Neuronal stem cell (in vitro differentiated cells): ENCODE measurements around the gene ZNF654.
A peak's percentile ranks its signal among the peaks of the same experiment; 100 is the strongest.

Experiments used
- DNase-seq: peaks from one replicate; pipeline ENCODE4 v3.0.0-alpha.2; 2013; ENCODE audit warnings: low spot score
- H2AFZ ChIP-seq: one replicate; pipeline ENCODE4 v1.6.1; 2013; ENCODE audit warnings: mild to moderate bottlenecking, low read length, inconsistent platforms
- H2AK5ac ChIP-seq: 2 replicates; pipeline ENCODE4 v1.6.1; 2013; ENCODE audit warnings: low read depth, mild to moderate bottlenecking, inconsistent platforms, low read length, moderate library complexity, mixed read lengths
- H2BK120ac ChIP-seq: 2 replicates; pipeline ENCODE4 v1.6.1; 2013; ENCODE audit warnings: low read depth, mild to moderate bottlenecking, inconsistent platforms, low read length, moderate library complexity, mixed read lengths
- H2BK12ac ChIP-seq: one replicate; pipeline ENCODE4 v1.6.1; 2013; ENCODE audit warnings: low read length, inconsistent platforms
- H2BK15ac ChIP-seq: 2 replicates; pipeline ENCODE4 v1.6.1; 2013; ENCODE audit warnings: mild to moderate bottlenecking, low read length, inconsistent platforms, mixed read lengths
- H2BK5ac ChIP-seq: one replicate; pipeline ENCODE4 v1.6.1; 2013; ENCODE audit warnings: inconsistent platforms, mild to moderate bottlenecking, low read length, moderate library complexity
- H3K14ac ChIP-seq: one replicate; pipeline ENCODE4 v1.6.1; 2013; ENCODE audit warnings: low read length, inconsistent platforms
- H3K18ac ChIP-seq: 2 replicates; pipeline ENCODE4 v1.6.1; 2013; ENCODE audit warnings: low read length, inconsistent platforms
- H3K23ac ChIP-seq: 2 replicates; pipeline ENCODE4 v1.6.1; 2013; ENCODE audit warnings: low read depth, mild to moderate bottlenecking, mixed read lengths, low read length, inconsistent platforms; ENCODE audit not compliant: poor library complexity
- H3K27ac ChIP-seq: replicated peaks from 3 replicates; pipeline ENCODE4 v1.5.1; 2013; ENCODE audit warnings: low read length, inconsistent platforms
- H3K27me3 ChIP-seq, 3 experiments: 2 replicates each; pipeline ENCODE4 v1.6.1; 2013; ENCODE audit warnings: low read length in 3 of 3, mild to moderate bottlenecking in 2 of 3, inconsistent platforms in 1 of 3, low read depth in 1 of 3, mixed read lengths in 1 of 3, moderate library complexity in 1 of 3; ENCODE audit not compliant: control insufficient read depth in 3 of 3, insufficient read depth in 3 of 3
- H3K36me3 ChIP-seq, 2 donors: replicated peaks in 1 of 2; 2 replicates each; pipeline ENCODE4 v1.6.1; 2013; ENCODE audit warnings: low read length in 2 of 2; ENCODE audit not compliant: control insufficient read depth in 2 of 2, insufficient read depth in 2 of 2
- H3K4ac ChIP-seq: 2 replicates; pipeline ENCODE4 v1.6.1; 2013; ENCODE audit warnings: inconsistent platforms, mild to moderate bottlenecking, low read length, moderate library complexity
- H3K4me1 ChIP-seq, 2 donors: 1 replicate in 1 of 2; 2 replicates in 1 of 2; pipeline ENCODE4 v1.6.1; 2013; ENCODE audit warnings: low read length in 2 of 2, low read depth in 1 of 2; ENCODE audit not compliant: control insufficient read depth in 2 of 2, insufficient read depth in 1 of 2
- H3K4me2 ChIP-seq: one replicate; pipeline ENCODE4 v1.6.1; 2013; ENCODE audit warnings: mild to moderate bottlenecking, low read length, inconsistent platforms; ENCODE audit not compliant: insufficient read depth, poor library complexity, severe bottlenecking
- H3K4me3 ChIP-seq, 2 donors: 2 replicates each; pipeline ENCODE4 v1.5.1; 2013; ENCODE audit warnings: low read length in 2 of 2, mild to moderate bottlenecking in 2 of 2, inconsistent platforms in 1 of 2, moderate library complexity in 1 of 2
- H3K79me1 ChIP-seq: one replicate; pipeline ENCODE4 v1.6.1; 2013; ENCODE audit warnings: low read depth, mild to moderate bottlenecking, inconsistent platforms, low read length, moderate library complexity
- H3K9ac ChIP-seq: one replicate; pipeline ENCODE4 v1.6.1; 2013; ENCODE audit warnings: mild to moderate bottlenecking, low read depth, low read length, inconsistent platforms; ENCODE audit not compliant: poor library complexity
- H3K9me3 ChIP-seq, 2 donors: replicated peaks in 1 of 2; 2 replicates each; pipeline versions ENCODE3 to v1.6.1; 2013; ENCODE audit warnings: low read length in 2 of 2, mild to moderate bottlenecking in 2 of 2, inconsistent platforms in 1 of 2, low read depth in 1 of 2, mixed read lengths in 1 of 2, moderate library complexity in 1 of 2; ENCODE audit not compliant: control insufficient read depth in 2 of 2, insufficient read depth in 1 of 2
- H4K8ac ChIP-seq: one replicate; pipeline ENCODE4 v1.6.1; 2013; ENCODE audit warnings: low read depth, mild to moderate bottlenecking, inconsistent platforms, low read length, moderate library complexity
- H4K91ac ChIP-seq: one replicate; pipeline ENCODE4 v1.6.1; 2013; ENCODE audit warnings: low read length, low read depth, mild to moderate bottlenecking, inconsistent platforms; ENCODE audit not compliant: poor library complexity
- WGBS, 2 donors: extraction: QIAGEN DNeasy Blood & Tissue Kit; methylation state at CpG; one replicate each; pipeline ENCODE4 v1.1.7; 2013; ENCODE audit warnings: missing lambda C conversion rate in 2 of 2, mixed read lengths in 1 of 2; ENCODE audit not compliant: insufficient read length in 2 of 2, insufficient replicate concordance in 1 of 2; ENCODE audit errors: extremely low coverage in 2 of 2; 5-methylcytosine and 5-hydroxymethylcytosine counted together

The ZNF654 gene

GRCh38 chr3:88188436-88188835 lies 129.4 kb downstream of the ZNF654 start:
- DNase-seq, result no peak
- no peak overlapping the region for H2BK12ac ChIP-seq

GRCh38 chr3:88189361-88189810 lies 130.3 kb downstream of the ZNF654 start:
- no peak overlapping the region for H4K8ac ChIP-seq
- no peak overlapping the region for H3K18ac ChIP-seq
- H2AFZ ChIP-seq, result peak overlapping the region; percentile 20
- H3K36me3 ChIP-seq, result no peaks in the 10 kb centered on the region
- no peak overlapping the region for H3K23ac ChIP-seq
- no peak overlapping the region for H3K4me2 ChIP-seq
- no peak overlapping the region for H3K27ac ChIP-seq
- H2BK15ac ChIP-seq, result no peak overlapping the region
- H3K9me3 ChIP-seq, result peaks cover 0 to 3% of the 10 kb centered on the region in 2 donors
- WGBS, 2 donors, result no CpG with 5 or more reads among the region's 11 CpGs
- H3K9ac ChIP-seq, result no peak overlapping the region
- H2AK5ac ChIP-seq, result no peak overlapping the region
- peaks cover 0 to 1% of the 10 kb centered on the region in 2 donors for H3K4me1 ChIP-seq
- H2BK5ac ChIP-seq, result no peak overlapping the region
- no peak overlapping the region for H3K14ac ChIP-seq
- DNase-seq, result no peak
- H3K4me3 ChIP-seq, result no peak overlapping the region
- H2BK12ac ChIP-seq, result no peak overlapping the region
- no peaks in the 10 kb centered on the region for H3K79me1 ChIP-seq
- H4K91ac ChIP-seq, result no peak overlapping the region
- no peaks in the 10 kb centered on the region for H3K27me3 ChIP-seq
- no peak overlapping the region for H2BK120ac ChIP-seq
- H3K4ac ChIP-seq, result no peak overlapping the region

More at GRCh38 chr3:88188436-88188835, 129.4 kb downstream of the ZNF654 start:
- Histone ChIP-seq H3K27ac (no peak overlapping the region), H3K4me1 (peaks cover 0 to 1% of the 10 kb centered on the region in 2 donors), H2AK5ac (no peak overlapping the region), H3K14ac (no peak overlapping the region), H2AFZ (peak overlapping the region; percentile 45), H3K4me2 (no peak overlapping the region), H3K18ac (no peak overlapping the region), H3K9ac (no peak overlapping the region), H3K9me3 (peaks cover 0 to 3% of the 10 kb centered on the region in 2 donors), H2BK15ac (no peak overlapping the region), H3K23ac (no peak overlapping the region), H2BK5ac (no peak overlapping the region), H3K4me3 (no peak overlapping the region), H3K79me1 (no peaks in the 10 kb centered on the region), H3K27me3 (no peaks in the 10 kb centered on the region), H4K91ac (no peak overlapping the region), H2BK120ac (no peak overlapping the region), H3K36me3 (no peaks in the 10 kb centered on the region), H4K8ac (no peak overlapping the region), H3K4ac (no peak overlapping the region)
- WGBS, 2 donors, result no CpG with 5 or more reads among the region's 6 CpGs

GRCh38 chr3:88191872-88192409 lies 132.9 kb downstream of the ZNF654 start:
- WGBS, 2 donors, result no CpG with 5 or more reads among the region's 4 CpGs
- Histone ChIP-seq H3K27ac (no peak overlapping the region), H3K4ac (no peak overlapping the region), H2BK12ac (no peak overlapping the region), H3K4me2 (no peak overlapping the region), H3K9ac (no peak overlapping the region), H4K8ac (no peak overlapping the region), H3K9me3 (peaks cover 0 to 3% of the 10 kb centered on the region in 2 donors), H2BK15ac (no peak overlapping the region), H3K4me1 (peaks cover 0 to 1% of the 10 kb centered on the region in 2 donors), H2BK5ac (no peak overlapping the region), H3K27me3 (no peaks in the 10 kb centered on the region), H2AK5ac (no peak overlapping the region), H3K79me1 (no peaks in the 10 kb centered on the region), H2AFZ (peak overlapping the region; percentile 15), H3K4me3 (no peak overlapping the region), H3K14ac (no peak overlapping the region), H2BK120ac (no peak overlapping the region), H3K18ac (no peak overlapping the region), H4K91ac (no peak overlapping the region), H3K36me3 (no peaks in the 10 kb centered on the region), H3K23ac (no peak overlapping the region)
- no peak for DNase-seq

- Histone ChIP-seq H3K9ac (no peak overlapping the region), H4K8ac (no peak overlapping the region), H2AK5ac (no peak overlapping the region), H3K4ac (no peak overlapping the region), H3K4me3 (no peak overlapping the region), H3K9me3 (peaks cover 0 to 3% of the 10 kb centered on the region in 2 donors), H3K23ac (no peak overlapping the region), H4K91ac (no peak overlapping the region), H3K79me1 (no peaks in the 10 kb centered on the region), H3K27me3 (no peaks in the 10 kb centered on the region), H2BK15ac (no peak overlapping the region), H2BK120ac (no peak overlapping the region), H2BK12ac (no peak overlapping the region), H3K18ac (no peak overlapping the region), H2BK5ac (no peak overlapping the region), H3K36me3 (no peaks in the 10 kb centered on the region), H3K27ac (no peak overlapping the region), H3K4me1 (peaks cover 0 to 1% of the 10 kb centered on the region in 2 donors), H3K4me2 (no peak overlapping the region), H3K14ac (no peak overlapping the region), H2AFZ (peak overlapping the region; percentile 15)
- no peak for DNase-seq
- WGBS, 2 donors, result no CpG with 5 or more reads among the region's 3 CpGs
Observed at GRCh38 chr3:88192631-88193030, 133.6 kb downstream of the ZNF654 start.
